Vagina (tissue), 2 donors: ENCODE results near the gene AGRN.

Experiments
- POLR2A ChIP-seq, 2 donors: fragments of 450-650 bp; IDR thresholded peaks; one replicate each; pipeline ENCODE4 v1.6.1; 2017; ENCODE audit warnings: antibody characterized with exemption in 2 of 2, mild to moderate bottlenecking in 2 of 2, moderate library complexity in 2 of 2
- TF ChIP-seq, protein P1 (sequence below), 3 experiments: fragments of 450-650 bp in 2 of 3; fragments of 200-600 bp in 1 of 3; sonication (generic) in 1 of 3; IDR thresholded peaks; one replicate each; pipeline ENCODE4 v1.5.1; 2017 to 2019; ENCODE audit warnings: antibody characterized with exemption in 3 of 3, mild to moderate bottlenecking in 2 of 3, moderate library complexity in 2 of 3

GRCh38 chr1:1042835-1043234 lies 22.9 kb downstream of the AGRN start:
- TF ChIP-seq, protein P1, sequence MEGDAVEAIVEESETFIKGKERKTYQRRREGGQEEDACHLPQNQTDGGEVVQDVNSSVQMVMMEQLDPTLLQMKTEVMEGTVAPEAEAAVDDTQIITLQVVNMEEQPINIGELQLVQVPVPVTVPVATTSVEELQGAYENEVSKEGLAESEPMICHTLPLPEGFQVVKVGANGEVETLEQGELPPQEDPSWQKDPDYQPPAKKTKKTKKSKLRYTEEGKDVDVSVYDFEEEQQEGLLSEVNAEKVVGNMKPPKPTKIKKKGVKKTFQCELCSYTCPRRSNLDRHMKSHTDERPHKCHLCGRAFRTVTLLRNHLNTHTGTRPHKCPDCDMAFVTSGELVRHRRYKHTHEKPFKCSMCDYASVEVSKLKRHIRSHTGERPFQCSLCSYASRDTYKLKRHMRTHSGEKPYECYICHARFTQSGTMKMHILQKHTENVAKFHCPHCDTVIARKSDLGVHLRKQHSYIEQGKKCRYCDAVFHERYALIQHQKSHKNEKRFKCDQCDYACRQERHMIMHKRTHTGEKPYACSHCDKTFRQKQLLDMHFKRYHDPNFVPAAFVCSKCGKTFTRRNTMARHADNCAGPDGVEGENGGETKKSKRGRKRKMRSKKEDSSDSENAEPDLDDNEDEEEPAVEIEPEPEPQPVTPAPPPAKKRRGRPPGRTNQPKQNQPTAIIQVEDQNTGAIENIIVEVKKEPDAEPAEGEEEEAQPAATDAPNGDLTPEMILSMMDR (IDR thresholded peaks at IDR 0.05), result no peak
- TF ChIP-seq POLR2A (IDR thresholded peaks at IDR 0.05), result no peak
